ENCODE measurements around the gene AGBL4.

The AGBL4 gene

GRCh38 chr1:48960320-48960719 is 1063.4 kb downstream of the AGBL4 start:
- no peak for DNase-seq (ENCODE audit: low spot score)
- no peak for TF ChIP-seq CTCF (IDR thresholded peaks at IDR 0.05; ENCODE audit: extremely low read depth, missing control alignments)

- DNase-seq (ENCODE audit: low spot score) = no peak
- TF ChIP-seq CTCF (IDR thresholded peaks at IDR 0.05; ENCODE audit: extremely low read depth, missing control alignments) = no peak
Observed at GRCh38 chr1:48955774-48956173, 1068.0 kb downstream of the AGBL4 start.

DNA sequence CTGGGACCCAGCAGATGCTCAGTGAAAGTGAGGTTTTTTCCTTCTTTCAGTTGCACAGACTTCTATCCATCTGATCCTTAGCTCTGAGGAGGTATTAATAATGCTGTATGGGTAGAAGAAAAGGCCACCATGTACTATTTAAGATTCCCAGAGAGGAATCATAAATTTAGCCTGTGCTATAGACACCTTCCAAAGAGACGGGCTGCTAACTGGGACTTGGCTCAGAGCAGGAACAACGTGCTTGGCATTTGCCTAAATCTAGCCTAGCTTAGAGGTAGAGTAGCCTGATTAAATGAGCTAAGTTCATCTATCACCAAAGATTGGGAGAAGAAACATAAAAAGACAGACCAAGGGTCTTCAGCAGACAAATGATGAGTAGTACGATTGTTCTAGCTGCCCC is 1070.1 kb downstream of the AGBL4 start:
- TF ChIP-seq CTCF (IDR thresholded peaks at IDR 0.05; ENCODE audit: extremely low read depth, missing control alignments) = no peak
- no peak for DNase-seq (ENCODE audit: low spot score)

- no peak for DNase-seq (ENCODE audit: low spot score)
- TF ChIP-seq CTCF (IDR thresholded peaks at IDR 0.05; ENCODE audit: extremely low read depth, missing control alignments) = no peak
Observed at GRCh38 chr1:48948562-48948961, 1075.2 kb downstream of the AGBL4 start.

- no peak for DNase-seq (ENCODE audit: low spot score)
- TF ChIP-seq CTCF (IDR thresholded peaks at IDR 0.05; ENCODE audit: extremely low read depth, missing control alignments) = no peak
Observed at GRCh38 chr1:48947761-48948537, 1075.8 kb downstream of the AGBL4 start.

DNA sequence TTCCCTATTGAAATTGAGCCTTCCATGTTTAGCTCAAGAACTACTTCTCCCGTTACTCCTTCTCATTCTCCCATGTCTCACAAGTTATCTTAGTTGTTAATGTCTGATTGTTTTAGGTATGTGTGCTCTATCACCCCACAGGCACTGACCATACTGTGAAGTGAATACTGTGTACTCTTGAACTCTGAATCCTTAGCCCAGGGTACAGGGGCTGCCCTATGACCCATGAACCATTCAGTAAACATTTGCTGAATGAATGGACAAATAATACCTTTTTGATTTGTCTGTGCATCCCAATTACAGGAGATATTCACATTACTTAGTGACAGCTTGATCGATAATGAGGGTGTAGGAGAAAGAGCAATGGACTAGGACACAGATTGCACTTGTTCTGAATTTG is 1077.7 kb downstream of the AGBL4 start:
- DNase-seq (ENCODE audit: low spot score) = no peak
- TF ChIP-seq CTCF (IDR thresholded peaks at IDR 0.05; ENCODE audit: extremely low read depth, missing control alignments) = no peak

DNA sequence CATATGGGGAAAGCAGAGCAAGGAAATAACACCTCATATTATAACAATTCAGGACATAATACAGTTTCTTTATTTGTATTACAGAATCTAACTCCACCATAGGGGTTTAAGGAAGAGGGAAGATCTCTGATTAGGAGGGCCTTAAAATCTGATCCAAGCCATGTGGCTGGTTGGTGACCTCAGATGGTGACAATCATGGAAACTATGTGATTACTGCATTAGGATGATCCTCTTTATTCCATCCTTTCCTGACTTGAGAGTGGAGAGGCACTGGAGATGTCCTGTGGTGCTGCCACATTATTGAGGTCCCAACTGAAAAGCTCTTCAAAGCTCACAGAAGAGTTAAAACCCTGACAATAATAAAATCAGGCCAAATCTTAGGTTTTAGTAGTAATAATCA is 1078.9 kb downstream of the AGBL4 start:
- no peak for DNase-seq (ENCODE audit: low spot score)
- no peak for TF ChIP-seq CTCF (IDR thresholded peaks at IDR 0.05; ENCODE audit: extremely low read depth, missing control alignments)

Measured in GM20000 (cell line).